SK-N-SH (cell line): ENCODE measurements around the gene AHNAK. TPM values are rescaled to one million over a fixed set of nuclear protein-coding genes. Genes with fewer than 3 reads are reported as not detected.

Experiments used
- CTCF ChIA-PET: fragments of 300-600, 350-600 bp; formaldehyde crosslinking; extraction: SDS; loops from one replicate; lab custom pipeline; 2021; lab: Yijun Ruan, JAX
- POLR2A ChIA-PET: fragments of 350-600 bp; sonication (Branson Sonifier 250); formaldehyde crosslinking; extraction: SDS; loops from one replicate; lab custom pipeline; 2020; ENCODE audit warnings: antibody characterized with exemption, inconsistent platforms; lab: Yijun Ruan, JAX
- DNase-seq: peaks from one replicate; pipeline ENCODE4 v3.0.0; 2012
- H2AFZ ChIP-seq: fragments of 200-600 bp; sonication (generic); 2 replicates; pipeline ENCODE4 v1.8.1; 2016; ENCODE audit warnings: antibody characterized with exemption, mild to moderate bottlenecking, low read depth
- H3F3A ChIP-seq: fragments of 200-600 bp; sonication (generic); replicated peaks from 2 replicates; pipeline ENCODE3; 2016; ENCODE audit warnings: antibody characterized with exemption, mild to moderate bottlenecking; ENCODE audit not compliant: insufficient read depth
- H3K27ac ChIP-seq, 2 experiments: fragments of 200-500 bp in 1 of 2; fragments of 200-600 bp in 1 of 2; sonication (Bioruptor generic) in 1 of 2; sonication (generic), shearing (Covaris generic) in 1 of 2; 2 replicates each; pipeline versions ENCODE4 v1.5.1 to v1.6.1; 2014 to 2016; ENCODE audit warnings: low read depth in 2 of 2, inconsistent platforms in 1 of 2, low read length in 1 of 2, mild to moderate bottlenecking in 1 of 2, mixed read lengths in 1 of 2
- H3K27me3 ChIP-seq: fragments of 200-600 bp; sonication (generic), shearing (Covaris generic); 2 replicates; pipeline ENCODE4 v1.6.1; 2016; ENCODE audit warnings: mixed run types; ENCODE audit not compliant: insufficient read depth
- H3K36me3 ChIP-seq, 2 experiments: fragments of 200-500 bp in 1 of 2; fragments of 200-600 bp in 1 of 2; sonication (Bioruptor generic) in 1 of 2; sonication (generic) in 1 of 2; replicated peaks in 1 of 2; 2 replicates each; pipeline versions ENCODE3 to v1.5.1; 2014 to 2016; ENCODE audit warnings: low read length in 1 of 2, mild to moderate bottlenecking in 1 of 2; ENCODE audit not compliant: insufficient read depth in 2 of 2, control insufficient read depth in 1 of 2
- H3K4me1 ChIP-seq, 2 experiments: fragments of 200-500 bp in 1 of 2; fragments of 200-600 bp in 1 of 2; sonication (Bioruptor generic) in 1 of 2; sonication (generic), shearing (Covaris generic) in 1 of 2; 2 replicates each; pipeline versions ENCODE4 v1.5.1 to v1.6.1; 2014 to 2016; ENCODE audit warnings: low read depth in 1 of 2, low read length in 1 of 2, mixed run types in 1 of 2; ENCODE audit not compliant: insufficient read depth in 2 of 2, control insufficient read depth in 1 of 2
- H3K4me2 ChIP-seq: fragments of 200-600 bp; sonication (generic), shearing (Covaris generic); 2 replicates; pipeline ENCODE4 v1.6.1; 2017; ENCODE audit warnings: mixed run types
- H3K4me3 ChIP-seq, 2 experiments: fragments of 200-500 bp in 1 of 2; fragments of 200-600 bp in 1 of 2; sonication (Bioruptor generic) in 1 of 2; sonication (generic), shearing (Covaris generic) in 1 of 2; 2 replicates each; pipeline versions ENCODE4 v1.5.1 to v1.8.1; 2014 to 2016; ENCODE audit warnings: low read depth in 2 of 2, inconsistent platforms in 1 of 2, low read length in 1 of 2, mild to moderate bottlenecking in 1 of 2, mixed read lengths in 1 of 2, moderate library complexity in 1 of 2
- H3K79me2 ChIP-seq: fragments of 200-600 bp; sonication (generic); 2 replicates; pipeline ENCODE4 v1.8.1; 2017; ENCODE audit warnings: mild to moderate bottlenecking; ENCODE audit not compliant: insufficient read depth
- H3K9ac ChIP-seq: fragments of 200-600 bp; sonication (generic); 2 replicates; pipeline ENCODE4 v1.6.1; 2017; ENCODE audit warnings: mixed run types
- H3K9me2 ChIP-seq: fragments of 200-600 bp; sonication (generic); 2 replicates; pipeline ENCODE4 v1.6.1; 2017; ENCODE audit warnings: mixed run types
- H3K9me3 ChIP-seq: fragments of 200-600 bp; sonication (generic); 2 replicates; pipeline ENCODE4 v1.6.1; 2017; ENCODE audit warnings: mixed run types, mild to moderate bottlenecking, moderate library complexity
- H4K20me1 ChIP-seq: fragments of 200-600 bp; sonication (generic); 2 replicates; pipeline ENCODE4 v1.6.1; 2017; ENCODE audit warnings: mild to moderate bottlenecking, mixed run types; ENCODE audit not compliant: insufficient read depth
- CHD2 ChIP-seq: fragments of 150-350 bp; IDR thresholded peaks from 2 replicates; pipeline ENCODE4 v1.6.1; 2018; ENCODE audit warnings: low read length; ENCODE audit not compliant: partially characterized antibody
- ELF1 ChIP-seq: IDR thresholded peaks from 2 replicates; pipeline ENCODE4 v1.4.0; 2012
- EP300 ChIP-seq, 2 experiments: IDR thresholded peaks; 2 replicates each; pipeline versions ENCODE4 v1.4.0 to v1.6.1; 2012; ENCODE audit warnings: borderline replicate concordance in 1 of 2, low read depth in 1 of 2, low read length in 1 of 2
- EZH2phosphoT487 ChIP-seq: fragments of 200-600 bp; sonication (generic); IDR thresholded peaks from 2 replicates; pipeline ENCODE4 v1.6.1; 2017; ENCODE audit warnings: low read depth, mixed run types, mild to moderate bottlenecking, antibody characterized with exemption, moderate library complexity, borderline replicate concordance
- FOSL2 ChIP-seq: IDR thresholded peaks from 2 replicates; pipeline ENCODE4 v1.4.0; 2012; ENCODE audit warnings: low read depth, mild to moderate bottlenecking, moderate library complexity, borderline replicate concordance
- FOXJ3 ChIP-seq: sonication (generic); formaldehyde crosslinking; IDR thresholded peaks from 2 replicates; pipeline ENCODE4 v1.5.1; 2020; ENCODE audit warnings: mild to moderate bottlenecking, missing genetic modification reagents
- FOXM1 ChIP-seq: IDR thresholded peaks from 2 replicates; pipeline ENCODE4 v1.4.0; 2012; ENCODE audit warnings: low read depth, mild to moderate bottlenecking
- GABPA ChIP-seq: IDR thresholded peaks from 2 replicates; pipeline ENCODE4 v1.4.0; 2012; ENCODE audit warnings: low read depth, mild to moderate bottlenecking
- JUND ChIP-seq: IDR thresholded peaks from 2 replicates; pipeline ENCODE4 v1.4.0; 2012
- MEF2A ChIP-seq: IDR thresholded peaks from 2 replicates; pipeline ENCODE4 v1.4.0; 2012; ENCODE audit warnings: low read depth, borderline replicate concordance
- MXI1 ChIP-seq: IDR thresholded peaks from 2 replicates; pipeline ENCODE4 v1.6.1; 2012; ENCODE audit warnings: mild to moderate bottlenecking, low read depth, low read length, improper control_type of control experiment
- NFIC ChIP-seq: IDR thresholded peaks from 2 replicates; pipeline ENCODE4 v1.4.0; 2012; ENCODE audit warnings: borderline replicate concordance
- NRF1 ChIP-seq: IDR thresholded peaks from 2 replicates; pipeline ENCODE4 v1.6.1; 2012; ENCODE audit warnings: low read depth, mild to moderate bottlenecking, low read length
- POLR2AphosphoS5 ChIP-seq: IDR thresholded peaks from 2 replicates; pipeline ENCODE4 v1.6.1; 2012; ENCODE audit warnings: low read depth, low read length
- RAD21 ChIP-seq: IDR thresholded peaks from 2 replicates; pipeline ENCODE4 v1.6.1; 2012; ENCODE audit warnings: mild to moderate bottlenecking, low read length
- RFX5 ChIP-seq: IDR thresholded peaks from 2 replicates; pipeline ENCODE4 v1.6.1; 2012; ENCODE audit warnings: mild to moderate bottlenecking, improper control_type of control experiment, low read length
- SIN3A ChIP-seq: IDR thresholded peaks from 2 replicates; pipeline ENCODE4 v1.6.1; 2012; ENCODE audit warnings: low read depth, mild to moderate bottlenecking, low read length, moderate library complexity, borderline replicate concordance
- SMC3 ChIP-seq: IDR thresholded peaks from 2 replicates; pipeline ENCODE4 v1.6.1; 2012; ENCODE audit warnings: low read depth, low read length, improper control_type of control experiment
- TAF1 ChIP-seq: IDR thresholded peaks from 2 replicates; pipeline ENCODE4 v1.6.1; 2012; ENCODE audit warnings: low read depth, mild to moderate bottlenecking, low read length, moderate library complexity, borderline replicate concordance
- TCF12 ChIP-seq: IDR thresholded peaks from 2 replicates; pipeline ENCODE4 v1.4.0; 2012
- TEAD4 ChIP-seq: IDR thresholded peaks from 2 replicates; pipeline ENCODE4 v1.4.0; 2012; ENCODE audit warnings: mild to moderate bottlenecking, borderline replicate concordance; ENCODE audit not compliant: insufficient read depth
- YY1 ChIP-seq: IDR thresholded peaks from 2 replicates; pipeline ENCODE4 v1.4.0; 2012; ENCODE audit warnings: low read depth, mild to moderate bottlenecking
- WGBS: methylation state at CpG from one replicate; pipeline ENCODE4 v1.1.6; 2017; ENCODE audit warnings: low lambda C conversion rate; 5-methylcytosine and 5-hydroxymethylcytosine counted together
- polyA plus RNA-seq, 3 experiments: library from polyadenylated mRNA; depleted of rRNA; stranded (reverse); fragments of >200 nt; gene quantifications; 2 replicates each; pipeline ENCODE4 v1.2.3, GENCODE V29; 2012
- TF ChIP-seq, protein P1 (sequence below): fragments of 200-600 bp; sonication (generic); IDR thresholded peaks from 2 replicates; pipeline ENCODE4 v1.6.1; 2017; ENCODE audit warnings: antibody characterized with exemption, mild to moderate bottlenecking, moderate library complexity
- TF ChIP-seq, protein P2 (sequence below): fragments of 150-350 bp; IDR thresholded peaks from 2 replicates; pipeline ENCODE4 v1.6.1; 2017; ENCODE audit warnings: antibody characterized with exemption, low read length, low read depth, borderline replicate concordance
- TF ChIP-seq, protein P3 (sequence below): IDR thresholded peaks from 2 replicates; pipeline ENCODE4 v1.4.0; 2012; ENCODE audit warnings: low read depth, borderline replicate concordance
- TF ChIP-seq, protein P4 (sequence below): IDR thresholded peaks from 2 replicates; pipeline ENCODE4 v1.4.0; 2012; ENCODE audit warnings: low read depth

AHNAK gene
- polyA plus RNA-seq, 1 of the 3 experiments (the other 2 are of a cell fraction), result 57.8 TPM

DNA sequence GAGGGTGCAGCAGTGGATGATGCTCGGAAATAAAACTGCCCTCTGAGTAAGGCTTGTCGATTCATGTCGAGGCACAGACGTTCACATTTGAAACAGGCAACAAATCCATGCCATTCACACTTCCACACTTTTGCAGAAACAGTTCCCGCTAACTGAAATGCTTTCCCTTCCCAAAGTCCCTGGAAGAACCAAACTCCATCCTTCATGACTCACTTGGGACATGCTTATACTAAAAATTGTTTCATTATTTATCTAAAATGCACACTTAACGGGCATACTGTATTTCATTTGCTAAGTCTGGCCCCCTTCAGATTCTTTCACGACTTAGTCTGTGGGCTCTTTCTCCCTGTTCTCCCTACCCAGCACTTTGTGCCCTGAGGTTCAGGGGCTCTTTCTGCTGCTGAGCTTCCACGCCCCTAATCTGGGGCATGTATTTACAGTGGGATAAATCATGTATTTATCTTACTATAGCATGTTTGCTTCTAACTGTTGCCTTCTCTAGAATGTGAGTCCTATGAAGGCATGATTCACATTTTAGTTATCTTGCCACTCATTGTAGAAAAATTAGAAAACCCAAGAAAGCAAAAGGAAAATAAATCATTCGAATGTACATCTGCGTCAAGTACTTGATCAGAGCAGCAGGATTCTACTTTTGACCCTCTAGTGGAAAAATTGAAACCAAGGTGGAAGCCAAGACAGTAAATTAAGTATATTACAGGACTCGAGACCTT lies 115.3 kb downstream of the AHNAK start:
- Histone ChIP-seq H3K4me3 (peak overlapping the region in 1 of 2 experiments; percentile 9; a peak in 1 of 4 replicates), H3K9me2 (no peaks in the 10 kb centered on the region), H3K4me2 (peak overlapping the region; percentile 67), H3F3A (peaks cover 55% of the 10 kb centered on the region), H4K20me1 (no peaks in the 10 kb centered on the region), H3K27ac (peak overlapping the region; percentile 62 to 75; a peak in 3 of 4 replicates), H3K27me3 (no peaks in the 10 kb centered on the region), H3K4me1 (peaks cover 18 to 39% of the 10 kb centered on the region in 2 experiments), H3K36me3 (no peaks in the 10 kb centered on the region), H3K9me3 (no peaks in the 10 kb centered on the region), H2AFZ (no peak overlapping the region), H3K9ac (peak overlapping the region; percentile 26; the same call in 1 of the 2 replicates), H3K79me2 (no peaks in the 10 kb centered on the region)
- CTCF ChIA-PET, result interaction anchor here (1.1 kb wide), 1 partner anchor 36 kb away, joined by 3 read pairs; no protein-coding TSS in a partner anchor
- POLR2A ChIA-PET, result no interaction called here
- 43% methylated on average over 11 of the region's 11 CpGs for WGBS
- DNase-seq, result no peak
- TF ChIP-seq, protein P1, sequence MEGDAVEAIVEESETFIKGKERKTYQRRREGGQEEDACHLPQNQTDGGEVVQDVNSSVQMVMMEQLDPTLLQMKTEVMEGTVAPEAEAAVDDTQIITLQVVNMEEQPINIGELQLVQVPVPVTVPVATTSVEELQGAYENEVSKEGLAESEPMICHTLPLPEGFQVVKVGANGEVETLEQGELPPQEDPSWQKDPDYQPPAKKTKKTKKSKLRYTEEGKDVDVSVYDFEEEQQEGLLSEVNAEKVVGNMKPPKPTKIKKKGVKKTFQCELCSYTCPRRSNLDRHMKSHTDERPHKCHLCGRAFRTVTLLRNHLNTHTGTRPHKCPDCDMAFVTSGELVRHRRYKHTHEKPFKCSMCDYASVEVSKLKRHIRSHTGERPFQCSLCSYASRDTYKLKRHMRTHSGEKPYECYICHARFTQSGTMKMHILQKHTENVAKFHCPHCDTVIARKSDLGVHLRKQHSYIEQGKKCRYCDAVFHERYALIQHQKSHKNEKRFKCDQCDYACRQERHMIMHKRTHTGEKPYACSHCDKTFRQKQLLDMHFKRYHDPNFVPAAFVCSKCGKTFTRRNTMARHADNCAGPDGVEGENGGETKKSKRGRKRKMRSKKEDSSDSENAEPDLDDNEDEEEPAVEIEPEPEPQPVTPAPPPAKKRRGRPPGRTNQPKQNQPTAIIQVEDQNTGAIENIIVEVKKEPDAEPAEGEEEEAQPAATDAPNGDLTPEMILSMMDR, result no peak
- TF ChIP-seq, protein P2, sequence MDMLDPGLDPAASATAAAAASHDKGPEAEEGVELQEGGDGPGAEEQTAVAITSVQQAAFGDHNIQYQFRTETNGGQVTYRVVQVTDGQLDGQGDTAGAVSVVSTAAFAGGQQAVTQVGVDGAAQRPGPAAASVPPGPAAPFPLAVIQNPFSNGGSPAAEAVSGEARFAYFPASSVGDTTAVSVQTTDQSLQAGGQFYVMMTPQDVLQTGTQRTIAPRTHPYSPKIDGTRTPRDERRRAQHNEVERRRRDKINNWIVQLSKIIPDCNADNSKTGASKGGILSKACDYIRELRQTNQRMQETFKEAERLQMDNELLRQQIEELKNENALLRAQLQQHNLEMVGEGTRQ, result no peak
- no peak for TF ChIP-seq ELF1
- no peak for TF ChIP-seq SIN3A
- peak; percentile 66; the same call in 1 of the 2 replicates for TF ChIP-seq FOSL2
- TF ChIP-seq YY1, result no peak
- TF ChIP-seq TCF12, result peak; percentile 48
- TF ChIP-seq, protein P3, sequence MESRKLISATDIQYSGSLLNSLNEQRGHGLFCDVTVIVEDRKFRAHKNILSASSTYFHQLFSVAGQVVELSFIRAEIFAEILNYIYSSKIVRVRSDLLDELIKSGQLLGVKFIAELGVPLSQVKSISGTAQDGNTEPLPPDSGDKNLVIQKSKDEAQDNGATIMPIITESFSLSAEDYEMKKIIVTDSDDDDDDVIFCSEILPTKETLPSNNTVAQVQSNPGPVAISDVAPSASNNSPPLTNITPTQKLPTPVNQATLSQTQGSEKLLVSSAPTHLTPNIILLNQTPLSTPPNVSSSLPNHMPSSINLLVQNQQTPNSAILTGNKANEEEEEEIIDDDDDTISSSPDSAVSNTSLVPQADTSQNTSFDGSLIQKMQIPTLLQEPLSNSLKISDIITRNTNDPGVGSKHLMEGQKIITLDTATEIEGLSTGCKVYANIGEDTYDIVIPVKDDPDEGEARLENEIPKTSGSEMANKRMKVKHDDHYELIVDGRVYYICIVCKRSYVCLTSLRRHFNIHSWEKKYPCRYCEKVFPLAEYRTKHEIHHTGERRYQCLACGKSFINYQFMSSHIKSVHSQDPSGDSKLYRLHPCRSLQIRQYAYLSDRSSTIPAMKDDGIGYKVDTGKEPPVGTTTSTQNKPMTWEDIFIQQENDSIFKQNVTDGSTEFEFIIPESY, result no peak
- no peak for TF ChIP-seq NRF1
- TF ChIP-seq EP300 (IDR thresholded peaks at IDR 0.05; ENCODE audit: borderline replicate concordance in 1 of 2, low read depth in 1 of 2, low read length in 1 of 2), result peak in 1 of 2 experiments; percentile 57; a peak in 1 of 4 replicates
- peak; percentile 75 for TF ChIP-seq JUND
- TF ChIP-seq NFIC, result 0 out of 2 replicates have a peak, but pooled peaks have one; percentile 6
- TF ChIP-seq CHD2, result no peak
- TF ChIP-seq FOXM1, result no peak
- no peak for TF ChIP-seq EZH2phosphoT487
- no peak for TF ChIP-seq POLR2AphosphoS5
- no peak for TF ChIP-seq RAD21
- TF ChIP-seq SMC3, result no peak
- no peak for TF ChIP-seq GABPA
- TF ChIP-seq RFX5, result no peak
- TF ChIP-seq FOXJ3 (CRISPR knock-in tag), result no peak
- TF ChIP-seq, protein P4, sequence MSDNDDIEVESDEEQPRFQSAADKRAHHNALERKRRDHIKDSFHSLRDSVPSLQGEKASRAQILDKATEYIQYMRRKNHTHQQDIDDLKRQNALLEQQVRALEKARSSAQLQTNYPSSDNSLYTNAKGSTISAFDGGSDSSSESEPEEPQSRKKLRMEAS, result no peak
- TF ChIP-seq TEAD4, result peak; percentile 34; the same call in 1 of the 2 replicates
- no peak for TF ChIP-seq TAF1
- TF ChIP-seq MEF2A, result no peak
- TF ChIP-seq MXI1, result no peak
